GM12864 (cell line): ENCODE results near the gene SMG6.

Experiments used
- DNase-seq: peaks from one replicate; pipeline ENCODE4 v3.0.0-alpha.2; 2011; ENCODE audit warnings: low read depth
- H3K4me3 ChIP-seq: 2 replicates; pipeline ENCODE4 v1.5.1; 2011; ENCODE audit warnings: mild to moderate bottlenecking, low read depth, low read length, control low read depth
- TF ChIP-seq, protein P1 (sequence below): IDR thresholded peaks from 2 replicates; pipeline ENCODE4 v1.5.1; 2011; ENCODE audit warnings: low read depth, mild to moderate bottlenecking, moderate library complexity, low read length, control low read depth, inconsistent platforms; ENCODE audit errors: missing control alignments

SMG6 gene

GRCh38 chr17:2084036-2084765, 219.4 kb downstream of the SMG6 start:
- no peak overlapping the region for H3K4me3 ChIP-seq
- TF ChIP-seq, protein P1, sequence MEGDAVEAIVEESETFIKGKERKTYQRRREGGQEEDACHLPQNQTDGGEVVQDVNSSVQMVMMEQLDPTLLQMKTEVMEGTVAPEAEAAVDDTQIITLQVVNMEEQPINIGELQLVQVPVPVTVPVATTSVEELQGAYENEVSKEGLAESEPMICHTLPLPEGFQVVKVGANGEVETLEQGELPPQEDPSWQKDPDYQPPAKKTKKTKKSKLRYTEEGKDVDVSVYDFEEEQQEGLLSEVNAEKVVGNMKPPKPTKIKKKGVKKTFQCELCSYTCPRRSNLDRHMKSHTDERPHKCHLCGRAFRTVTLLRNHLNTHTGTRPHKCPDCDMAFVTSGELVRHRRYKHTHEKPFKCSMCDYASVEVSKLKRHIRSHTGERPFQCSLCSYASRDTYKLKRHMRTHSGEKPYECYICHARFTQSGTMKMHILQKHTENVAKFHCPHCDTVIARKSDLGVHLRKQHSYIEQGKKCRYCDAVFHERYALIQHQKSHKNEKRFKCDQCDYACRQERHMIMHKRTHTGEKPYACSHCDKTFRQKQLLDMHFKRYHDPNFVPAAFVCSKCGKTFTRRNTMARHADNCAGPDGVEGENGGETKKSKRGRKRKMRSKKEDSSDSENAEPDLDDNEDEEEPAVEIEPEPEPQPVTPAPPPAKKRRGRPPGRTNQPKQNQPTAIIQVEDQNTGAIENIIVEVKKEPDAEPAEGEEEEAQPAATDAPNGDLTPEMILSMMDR, result no peak
- DNase-seq, result no peak

GRCh38 chr17:2083613-2084035, 220.0 kb downstream of the SMG6 start:
- TF ChIP-seq, protein P1, result no peak
- DNase-seq, result peak; percentile 74
- no peak overlapping the region for H3K4me3 ChIP-seq

DNA sequence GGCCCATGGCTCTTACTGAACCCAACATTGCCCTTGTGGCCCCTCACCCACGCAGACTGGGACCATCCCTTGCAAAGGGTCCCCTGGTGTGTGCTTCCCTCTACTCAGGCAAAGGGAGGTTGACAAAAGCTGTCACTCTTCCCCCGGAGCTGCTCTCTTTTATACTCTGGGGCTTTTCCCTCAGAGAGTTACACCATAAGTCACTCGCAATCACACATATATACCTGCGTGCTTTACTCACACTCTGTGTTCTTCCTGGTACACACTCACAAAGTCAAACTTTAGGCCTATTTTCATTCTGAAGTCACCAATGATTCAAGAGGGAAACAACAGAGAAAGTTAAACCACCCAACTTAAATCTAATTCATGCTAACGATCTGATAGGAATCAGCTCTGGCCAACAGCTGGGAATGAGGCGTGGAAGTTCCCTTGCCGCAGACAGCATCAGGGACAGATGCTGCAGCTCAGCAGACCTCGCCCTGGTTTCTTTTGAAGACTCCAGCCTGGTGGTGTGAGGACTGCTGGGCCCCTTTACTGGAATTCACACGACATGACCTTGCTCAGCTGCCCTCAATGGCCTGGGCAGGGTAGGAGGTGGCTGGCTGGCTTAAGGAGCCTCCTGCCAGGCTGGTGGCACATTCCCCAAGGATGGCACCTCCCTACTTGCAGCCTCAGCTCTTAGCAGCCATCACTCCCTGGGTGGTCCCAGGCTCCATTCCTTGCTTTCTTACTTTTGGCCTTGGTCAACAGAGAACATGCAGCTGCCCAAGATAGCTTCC, 221.4 kb downstream of the SMG6 start:
- TF ChIP-seq, protein P1, result no peak
- no peak for DNase-seq
- no peak overlapping the region for H3K4me3 ChIP-seq

- TF ChIP-seq, protein P1, result no peak
- no peak overlapping the region for H3K4me3 ChIP-seq
- DNase-seq, result no peak
These were observed 222.0 kb downstream of the SMG6 start for GRCh38 chr17:2081564-2081963.

GRCh38 chr17:2077040-2077439, 226.5 kb downstream of the SMG6 start:
- no peak overlapping the region for H3K4me3 ChIP-seq
- no peak for DNase-seq
- TF ChIP-seq, protein P1, result no peak

- TF ChIP-seq, protein P1, result no peak
- no peak for DNase-seq
- no peak overlapping the region for H3K4me3 ChIP-seq
These were observed 227.2 kb downstream of the SMG6 start for GRCh38 chr17:2076087-2076984.
